Naive B cell (primary cell): ENCODE measurements around the gene CDYL. TPM values are rescaled to one million over a fixed set of nuclear protein-coding genes. Genes with fewer than 3 reads are reported as not detected.

Experiments
- ATAC-seq, 2 donors: fragments of 150-1000 bp; cut with Tn5 transposase; 2 replicates each; pipeline ENCODE4 v1.10.0; 2021; ENCODE audit warnings: low read depth in 2 of 2, mild to moderate bottlenecking in 2 of 2, moderate library complexity in 2 of 2
- DNase-seq: peaks from one replicate; pipeline ENCODE4 v3.0.0; 2022
- H3K27ac Mint-ChIP-seq, 6 donors: one replicate each; pipeline ENCODE4 v1.8.0; 2020 to 2022; ENCODE audit warnings: mild to moderate bottlenecking in 6 of 6, mixed read lengths in 6 of 6, moderate library complexity in 5 of 6, inconsistent platforms in 2 of 6
- H3K27me3 Mint-ChIP-seq, 3 donors: one replicate each; pipeline ENCODE4 v1.8.0; 2021 to 2022; ENCODE audit warnings: mixed read lengths in 3 of 3, mild to moderate bottlenecking in 1 of 3
- H3K36me3 Mint-ChIP-seq, 2 donors: one replicate each; pipeline ENCODE4 v1.8.0; 2020 to 2022; ENCODE audit warnings: mixed read lengths in 2 of 2, inconsistent platforms in 1 of 2, mild to moderate bottlenecking in 1 of 2
- H3K4me1 Mint-ChIP-seq, 3 donors: one replicate each; pipeline ENCODE4 v1.8.0; 2020 to 2022; ENCODE audit warnings: mixed read lengths in 3 of 3, inconsistent platforms in 1 of 3, mild to moderate bottlenecking in 1 of 3, moderate library complexity in 1 of 3
- H3K4me3 Mint-ChIP-seq, 8 donors: one replicate each; pipeline ENCODE4 v1.8.0; 2020 to 2022; ENCODE audit warnings: mild to moderate bottlenecking in 8 of 8, mixed read lengths in 8 of 8, moderate library complexity in 8 of 8, inconsistent platforms in 2 of 8
- H3K9me3 Mint-ChIP-seq, 7 donors: one replicate each; pipeline ENCODE4 v1.8.0; 2020 to 2022; ENCODE audit warnings: mixed read lengths in 7 of 7, mild to moderate bottlenecking in 5 of 7, inconsistent platforms in 2 of 7, moderate library complexity in 1 of 7
- polyA plus RNA-seq, 6 donors: library from polyadenylated mRNA; unstranded; fragments of 300-500 nt; fragmentation: Illumina TruSeq; gene quantifications; one replicate each; pipeline ENCODE4 v1.2.3, GENCODE V29; 2021; ENCODE audit warnings: low read depth in 6 of 6

CDYL gene
- polyA plus RNA-seq, 6 donors from 2014 or later, result 5.5 to 9.8 (median 7.8) TPM

DNA sequence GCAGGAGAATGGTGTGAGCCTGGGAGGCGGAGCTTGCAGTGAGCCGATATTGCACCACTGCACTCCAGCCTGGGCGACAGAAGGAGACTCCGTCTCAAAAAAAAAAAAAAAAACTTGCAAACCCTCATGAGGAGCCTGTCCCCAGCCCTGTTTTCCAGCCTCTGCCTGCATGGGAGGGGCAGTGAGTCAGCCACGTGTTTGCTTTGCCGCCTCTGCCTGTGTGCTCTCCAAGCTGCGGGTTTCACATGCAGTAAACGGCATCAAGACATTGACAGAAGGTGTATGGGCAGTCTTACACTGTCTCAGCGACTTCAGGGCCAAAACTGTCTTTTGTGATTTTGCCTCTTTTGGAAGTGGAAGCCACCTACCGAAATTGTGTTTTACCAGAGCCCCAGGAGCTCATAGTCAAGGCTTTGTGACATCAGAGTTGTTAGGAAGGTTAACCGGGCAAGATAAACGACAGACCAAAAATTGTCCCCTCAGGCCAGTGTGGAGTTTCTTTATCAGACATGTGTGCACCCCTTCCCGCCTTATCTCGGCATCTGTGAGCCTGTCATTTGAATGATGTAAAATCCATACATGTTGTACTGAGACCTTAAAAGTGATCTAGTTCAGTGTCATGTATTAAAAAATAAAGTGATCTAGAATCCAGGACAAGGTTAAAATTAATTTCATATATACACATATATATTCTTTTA, 174.8 kb downstream of the CDYL start:
- Mint-ChIP-seq H3K27me3 (no peaks in the 10 kb centered on the region), H3K4me1 (peaks cover 0 to 5% (median 0%) of the 10 kb centered on the region in 3 donors)

DNA sequence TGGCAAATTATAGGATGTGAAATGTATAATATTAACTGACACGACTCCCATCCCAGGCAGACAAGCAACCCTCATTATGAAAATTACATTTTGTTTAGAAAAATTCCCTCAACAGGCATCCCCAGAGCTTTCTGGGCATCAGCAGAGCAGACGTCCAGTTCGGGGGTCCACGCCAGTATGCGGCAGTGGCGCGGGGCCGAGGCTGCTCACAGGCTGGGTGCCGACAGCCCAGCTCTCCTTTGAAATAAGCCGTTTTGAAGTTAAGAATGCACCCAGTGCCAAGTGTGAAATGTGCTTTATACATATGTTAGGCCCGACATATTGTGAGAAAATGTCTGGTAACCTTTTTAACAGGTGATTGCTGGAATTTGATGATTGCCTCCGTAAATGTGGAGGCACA, 177.2 kb downstream of the CDYL start:
- no peak for DNase-seq
- Mint-ChIP-seq H3K4me3 (no peak overlapping the region), H3K27ac (no peak overlapping the region), H3K27me3 (no peaks in the 10 kb centered on the region), H3K9me3 (no peaks in the 10 kb centered on the region), H3K4me1 (peaks cover 0 to 5% (median 0%) of the 10 kb centered on the region in 3 donors), H3K36me3 (peaks cover 8 to 9% of the 10 kb centered on the region in 2 donors)
- ATAC-seq, result no peak

More for the DNA sequence above, 174.8 kb downstream of the CDYL start:
- Mint-ChIP-seq H3K27ac (peak overlapping the region in 1 of 6 donors; percentile 69), H3K4me3 (no peak overlapping the region), H3K9me3 (no peaks in the 10 kb centered on the region), H3K36me3 (peaks cover 6 to 9% of the 10 kb centered on the region in 2 donors)
- DNase-seq (no peak), ATAC-seq (no peak)

DNA sequence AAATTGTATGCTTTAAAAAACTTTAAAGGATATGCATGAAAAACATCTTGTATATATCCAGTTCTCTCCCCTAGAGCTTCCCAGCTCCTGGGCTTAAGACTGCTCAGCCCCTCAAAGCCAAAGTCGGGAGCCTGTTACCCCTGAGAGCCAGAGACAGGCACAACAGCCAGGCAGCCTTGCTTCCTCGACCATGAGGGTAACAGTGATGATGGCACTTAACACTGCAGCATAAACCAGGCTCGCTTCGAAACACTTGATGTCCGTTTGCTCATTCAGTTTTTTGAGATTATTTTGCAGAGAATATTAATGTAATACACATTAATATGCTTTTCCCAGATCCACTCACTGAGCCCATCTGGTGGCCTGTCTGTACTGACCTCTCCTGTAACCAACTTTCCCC, 180.4 kb downstream of the CDYL start:
- peaks cover 0 to 5% (median 0%) of the 10 kb centered on the region in 3 donors for H3K4me1 Mint-ChIP-seq
- no peak overlapping the region for H3K4me3 Mint-ChIP-seq
- H3K36me3 Mint-ChIP-seq, result peaks cover 0 to 8% of the 10 kb centered on the region in 2 donors
- no peaks in the 10 kb centered on the region for H3K27me3 Mint-ChIP-seq
- ATAC-seq (no peak), DNase-seq (no peak)
- no peaks in the 10 kb centered on the region for H3K9me3 Mint-ChIP-seq
- no peak overlapping the region for H3K27ac Mint-ChIP-seq

DNA sequence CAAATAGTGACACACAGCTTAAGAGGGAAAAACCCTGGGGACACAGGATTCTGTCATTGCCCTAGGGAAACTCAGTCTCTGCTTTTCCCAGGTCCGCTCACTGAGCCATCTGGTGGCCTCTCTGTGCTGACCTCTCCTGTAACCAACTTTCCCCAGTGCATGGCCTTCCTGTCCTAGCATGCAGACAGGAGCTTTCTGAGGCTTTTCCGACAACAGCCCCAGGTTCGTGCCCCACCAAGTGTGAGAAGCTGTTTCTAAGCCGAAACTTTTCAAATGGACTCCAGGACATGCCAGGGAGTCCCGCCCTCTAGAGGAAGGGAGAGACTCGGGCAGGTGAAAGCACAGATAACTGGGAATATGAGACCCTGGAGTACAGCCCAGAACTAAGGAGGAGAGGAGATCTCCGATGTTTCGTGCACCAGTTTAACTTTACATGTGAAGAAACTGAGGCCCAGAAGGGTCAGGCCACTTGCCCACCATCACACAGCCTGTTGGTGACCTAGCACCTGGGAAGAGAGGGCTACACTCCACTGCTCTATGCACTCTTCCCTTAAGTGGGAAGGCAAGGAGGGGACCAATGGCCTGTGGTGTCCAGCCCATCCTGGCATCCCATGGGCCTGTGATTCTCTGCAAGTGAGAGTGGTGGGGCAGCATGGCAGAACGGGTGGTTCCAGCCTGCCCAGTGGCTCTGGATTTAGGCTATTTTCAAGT, 181.5 kb downstream of the CDYL start:
- peaks cover 0 to 8% of the 10 kb centered on the region in 2 donors for H3K36me3 Mint-ChIP-seq
- ATAC-seq, result no peak
- H3K27me3 Mint-ChIP-seq, result no peaks in the 10 kb centered on the region
- peaks cover 0 to 5% (median 0%) of the 10 kb centered on the region in 3 donors for H3K4me1 Mint-ChIP-seq
- peak overlapping the region in 1 of 6 donors; percentile 30 for H3K27ac Mint-ChIP-seq
- H3K4me3 Mint-ChIP-seq, result no peak overlapping the region
- H3K9me3 Mint-ChIP-seq, result no peaks in the 10 kb centered on the region
- DNase-seq, result no peak

DNA sequence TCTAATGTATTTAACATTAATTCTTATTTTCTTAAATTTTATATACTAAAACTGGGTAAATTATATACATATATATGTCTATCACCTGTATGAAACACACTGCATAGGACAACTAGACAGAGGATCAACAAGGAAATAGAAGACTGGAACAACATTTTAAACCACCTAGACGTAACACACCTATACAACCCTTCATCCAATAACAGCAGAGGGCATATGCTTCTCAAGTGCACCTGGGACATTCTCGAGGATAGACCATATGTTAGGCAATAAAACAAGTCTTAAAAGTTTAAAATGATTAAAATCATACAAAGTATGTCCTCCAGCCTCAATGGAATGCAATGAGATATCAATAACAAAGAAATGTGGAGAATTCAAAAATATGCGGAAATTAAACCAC, 182.4 kb downstream of the CDYL start:
- DNase-seq (no peak), ATAC-seq (no peak)
- H3K36me3 Mint-ChIP-seq, result peaks cover 0 to 8% of the 10 kb centered on the region in 2 donors
- no peak overlapping the region for H3K4me3 Mint-ChIP-seq
- H3K9me3 Mint-ChIP-seq, result no peaks in the 10 kb centered on the region
- H3K27me3 Mint-ChIP-seq, result no peaks in the 10 kb centered on the region
- H3K27ac Mint-ChIP-seq, result peak overlapping the region in 1 of 6 donors; percentile 46
- H3K4me1 Mint-ChIP-seq, result peaks cover 0 to 4% (median 0%) of the 10 kb centered on the region in 3 donors

DNA sequence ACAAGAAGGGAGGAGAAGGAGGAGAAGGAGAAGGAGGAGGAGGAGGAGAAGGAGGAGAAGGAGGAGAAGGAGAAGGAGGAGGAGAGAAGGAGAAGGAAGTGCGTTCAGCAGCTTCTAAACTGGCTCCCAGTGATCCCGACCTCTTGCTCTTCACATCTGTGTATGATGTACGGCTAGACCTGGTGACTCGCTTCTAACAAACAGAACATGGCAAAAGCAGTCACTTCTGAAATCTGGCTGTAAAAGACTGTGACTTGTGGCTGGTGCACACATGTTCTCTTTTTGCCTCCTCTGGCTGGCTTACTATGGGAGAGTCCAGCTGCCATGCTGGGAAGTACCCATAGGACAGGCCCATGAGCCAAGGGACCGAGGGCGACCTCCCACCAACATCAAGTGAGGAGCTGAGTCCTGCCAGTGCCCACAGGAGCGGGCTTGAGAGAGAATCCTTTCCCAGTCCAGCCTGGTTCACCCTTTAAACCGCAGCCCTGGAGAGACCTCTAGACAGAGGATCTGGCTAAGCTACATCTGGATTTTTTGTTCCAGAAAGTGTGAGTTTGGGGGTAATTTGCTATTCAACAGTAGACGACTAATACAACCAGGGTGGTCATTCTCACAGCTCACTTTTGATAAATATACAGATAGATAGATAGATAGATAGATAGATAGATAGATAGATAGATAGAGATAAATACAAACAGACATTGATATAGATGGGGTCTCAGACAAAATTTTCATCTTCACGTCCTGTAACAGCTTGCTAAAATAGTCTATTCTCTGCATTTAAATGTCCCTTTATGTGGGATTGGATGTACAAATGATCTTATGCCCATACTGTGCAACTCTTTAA, 185.3 kb downstream of the CDYL start:
- Mint-ChIP-seq H3K27ac (no peak overlapping the region), H3K36me3 (no peaks in the 10 kb centered on the region), H3K4me1 (no peaks in the 10 kb centered on the region), H3K9me3 (no peaks in the 10 kb centered on the region), H3K4me3 (no peak overlapping the region), H3K27me3 (peaks cover 0 to 7% (median 4%) of the 10 kb centered on the region in 3 donors)
- DNase-seq, result no peak
- ATAC-seq, result no peak

DNA sequence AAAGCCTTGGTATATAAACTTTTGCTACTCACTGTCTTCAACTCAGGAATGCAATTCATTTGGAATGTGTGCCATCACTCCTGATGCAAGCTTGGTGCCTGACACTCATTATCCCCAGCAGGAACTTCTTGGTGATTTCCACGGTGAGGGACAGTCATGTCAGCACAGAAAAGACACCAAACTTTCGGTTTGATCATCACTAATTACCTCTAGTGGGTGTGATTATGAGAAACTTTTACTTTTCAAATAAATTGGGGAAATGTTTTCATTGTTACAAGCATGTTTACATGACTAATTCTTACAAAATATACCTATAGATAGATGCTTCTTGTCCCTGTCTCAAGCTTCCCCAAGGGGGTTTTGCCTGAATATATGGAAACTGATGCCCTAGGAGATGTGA, 186.7 kb downstream of the CDYL start:
- no peaks in the 10 kb centered on the region for H3K36me3 Mint-ChIP-seq
- no peaks in the 10 kb centered on the region for H3K9me3 Mint-ChIP-seq
- H3K4me1 Mint-ChIP-seq, result no peaks in the 10 kb centered on the region
- DNase-seq (no peak), ATAC-seq (no peak)
- H3K27ac Mint-ChIP-seq, result no peak overlapping the region
- no peak overlapping the region for H3K4me3 Mint-ChIP-seq
- H3K27me3 Mint-ChIP-seq, result peaks cover 0 to 7% (median 4%) of the 10 kb centered on the region in 3 donors

DNA sequence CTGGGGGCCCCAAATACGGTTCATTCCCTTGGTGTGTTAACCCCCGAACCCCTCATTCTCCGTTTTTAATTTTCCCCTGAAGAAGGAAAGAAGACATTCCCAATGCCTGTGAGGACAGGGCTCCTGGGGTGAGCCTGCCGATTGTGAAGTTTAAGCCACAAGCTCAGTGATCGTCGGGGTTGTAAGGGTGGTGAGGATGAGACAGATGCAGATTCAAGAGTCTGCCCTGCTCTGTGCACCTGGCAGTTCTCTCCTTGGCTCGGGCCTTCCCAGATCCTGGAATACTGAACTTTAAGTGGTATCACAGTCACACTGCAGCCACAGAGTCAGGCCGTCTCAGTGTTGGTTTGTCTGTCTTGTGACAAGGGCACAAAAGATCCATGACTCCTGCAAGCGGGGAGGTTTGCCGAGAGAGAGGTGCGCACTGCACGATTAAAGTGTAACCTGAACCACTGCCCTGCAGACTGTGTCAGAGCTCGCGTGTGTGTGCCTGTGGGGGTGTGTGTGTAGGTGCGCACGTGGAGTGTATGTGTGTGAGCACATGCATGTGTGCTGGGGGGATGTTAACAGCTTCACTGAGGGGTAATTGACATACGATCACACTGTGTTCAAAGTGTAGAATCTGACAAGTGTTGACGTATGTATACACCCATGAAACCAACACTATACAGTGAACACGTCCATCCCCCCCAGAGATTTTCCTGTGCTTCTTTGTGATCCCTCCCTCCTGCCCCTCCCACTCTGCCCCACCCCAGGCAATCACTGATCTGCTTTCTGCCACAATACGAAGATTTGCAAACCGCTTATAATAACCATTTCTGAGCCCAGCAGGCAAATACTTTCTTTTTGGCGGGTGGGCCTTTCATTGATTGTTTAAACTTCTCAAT, 188.7 kb downstream of the CDYL start:
- Mint-ChIP-seq H3K36me3 (no peaks in the 10 kb centered on the region), H3K27me3 (peaks cover 0 to 9% (median 4%) of the 10 kb centered on the region in 3 donors), H3K9me3 (no peaks in the 10 kb centered on the region), H3K4me3 (no peak overlapping the region), H3K27ac (no peak overlapping the region), H3K4me1 (no peaks in the 10 kb centered on the region)
- no peak for ATAC-seq
- no peak for DNase-seq

DNA sequence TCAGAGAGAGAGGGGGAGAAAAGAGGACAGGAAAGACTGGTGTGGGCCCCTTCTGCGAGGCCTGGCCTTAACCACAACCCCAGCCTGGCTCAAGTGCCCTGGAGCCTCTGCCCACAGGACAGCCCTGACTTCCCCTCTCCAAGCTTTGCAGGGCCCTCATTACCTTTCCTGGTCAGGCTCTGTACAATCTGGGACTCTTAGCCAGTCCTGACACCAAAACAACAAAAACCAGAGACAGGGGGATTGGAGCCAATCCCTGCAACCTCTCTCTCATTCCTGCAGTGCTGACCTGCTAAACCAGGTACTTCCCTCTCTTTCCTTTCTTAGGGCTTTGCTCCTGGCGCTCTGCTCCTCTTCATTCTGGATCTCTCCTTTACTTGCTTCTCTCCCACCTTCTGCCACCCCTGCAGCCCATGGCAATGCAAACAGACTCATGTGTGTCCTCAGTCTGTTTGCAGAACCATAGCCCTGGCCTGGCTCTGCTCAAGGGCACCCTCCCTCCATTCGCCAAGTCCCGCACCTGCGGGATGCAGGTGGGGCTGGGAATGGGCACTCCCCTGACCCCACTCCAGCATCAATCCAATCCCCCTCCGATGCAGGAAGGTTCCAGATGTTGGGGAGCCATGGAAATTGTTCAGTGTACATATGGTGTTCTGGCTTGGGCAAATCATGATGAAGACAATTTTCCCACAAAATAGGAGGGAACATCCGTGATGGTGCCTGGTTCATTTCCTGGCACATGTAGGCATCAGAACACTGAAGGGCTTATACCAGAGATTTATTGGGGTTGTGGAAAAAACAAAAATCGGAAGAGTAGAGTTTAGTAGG, 189.6 kb downstream of the CDYL start:
- Mint-ChIP-seq H3K27ac (no peak overlapping the region), H3K4me1 (no peaks in the 10 kb centered on the region), H3K27me3 (peaks cover 0 to 16% (median 8%) of the 10 kb centered on the region in 3 donors), H3K9me3 (no peaks in the 10 kb centered on the region), H3K36me3 (no peaks in the 10 kb centered on the region), H3K4me3 (no peak overlapping the region)
- ATAC-seq (no peak), DNase-seq (no peak)

DNA sequence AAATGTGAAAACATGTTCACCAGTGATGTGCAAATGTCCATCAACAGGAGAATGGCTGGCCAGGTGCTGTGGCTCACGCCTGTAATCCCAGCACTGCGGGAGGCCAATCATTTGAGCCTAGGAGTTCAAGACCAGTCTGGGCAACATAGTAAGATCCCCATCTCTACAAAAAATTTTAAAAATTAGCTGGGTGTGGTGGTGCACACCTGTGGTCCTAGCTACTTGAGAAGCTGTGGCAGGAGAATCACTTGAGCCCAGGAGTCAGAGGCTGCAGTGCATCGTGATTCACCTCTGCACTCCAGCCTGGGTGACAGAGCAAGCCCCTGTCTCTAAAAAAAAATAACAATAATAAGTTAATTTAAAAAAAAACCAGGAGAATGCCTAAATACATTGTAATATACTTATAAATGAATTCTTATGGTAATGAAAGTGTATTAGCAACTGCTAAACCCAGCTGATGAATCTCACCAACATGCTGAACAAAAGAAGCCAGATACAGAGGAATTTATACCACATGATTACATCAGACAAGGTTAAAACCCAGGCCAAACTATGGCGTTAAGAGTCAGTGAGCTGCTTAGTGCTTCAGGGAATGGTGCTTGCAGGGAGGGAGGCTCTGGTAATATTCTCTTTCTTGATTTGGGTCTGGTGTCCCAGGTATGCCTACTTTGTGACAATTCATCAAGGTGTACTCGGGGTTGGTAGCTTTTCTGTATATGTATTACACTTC, 191.3 kb downstream of the CDYL start:
- Mint-ChIP-seq H3K27me3 (peaks cover 0 to 28% (median 10%) of the 10 kb centered on the region in 3 donors), H3K36me3 (no peaks in the 10 kb centered on the region), H3K4me1 (no peaks in the 10 kb centered on the region), H3K27ac (no peak overlapping the region), H3K4me3 (no peak overlapping the region), H3K9me3 (no peaks in the 10 kb centered on the region)
- DNase-seq, result no peak
- ATAC-seq, result no peak

DNA sequence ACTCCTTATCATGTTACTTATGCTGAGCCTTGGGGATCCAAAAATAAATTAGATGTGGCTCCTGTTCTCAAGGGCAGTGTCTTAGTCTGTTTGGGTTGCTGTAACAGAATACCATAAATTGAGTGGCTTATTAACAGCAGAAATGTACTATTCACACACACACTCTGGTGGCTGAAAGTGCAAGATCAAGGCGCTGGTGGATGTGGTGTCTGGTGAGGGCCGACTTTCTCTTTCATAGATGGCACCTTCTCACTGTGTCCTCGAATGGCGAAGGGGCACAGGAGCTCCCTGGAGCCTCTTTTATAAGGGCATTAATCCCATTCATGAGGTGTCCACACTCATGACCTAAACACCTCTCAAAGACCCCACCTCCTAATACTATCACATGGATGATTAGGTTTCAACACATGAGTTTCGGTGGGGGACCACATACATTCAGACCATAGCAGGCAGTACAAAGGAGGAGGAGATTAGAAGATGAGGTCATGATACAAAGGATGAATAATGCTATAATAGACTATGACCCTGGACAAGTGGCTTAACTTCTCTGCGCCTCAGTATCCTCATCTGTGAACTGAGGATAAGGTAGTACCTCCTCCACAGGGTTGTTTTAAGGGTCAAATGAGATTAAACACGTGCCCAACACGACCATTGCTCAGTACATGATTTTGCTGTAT, 193.5 kb downstream of the CDYL start:
- H3K4me1 Mint-ChIP-seq, result no peaks in the 10 kb centered on the region
- ATAC-seq, result no peak
- no peak overlapping the region for H3K27ac Mint-ChIP-seq
- H3K27me3 Mint-ChIP-seq, result peaks cover 0 to 31% (median 10%) of the 10 kb centered on the region in 3 donors
- H3K9me3 Mint-ChIP-seq, result no peaks in the 10 kb centered on the region
- H3K4me3 Mint-ChIP-seq, result no peak overlapping the region
- H3K36me3 Mint-ChIP-seq, result no peaks in the 10 kb centered on the region
- no peak for DNase-seq
